ENCODE measurements around the gene MYH7B.

MYH7B gene

GRCh38 chr20:34948030-34948429, 7.6 kb upstream of the MYH7B start:
- TF ChIP-seq, protein P1, sequence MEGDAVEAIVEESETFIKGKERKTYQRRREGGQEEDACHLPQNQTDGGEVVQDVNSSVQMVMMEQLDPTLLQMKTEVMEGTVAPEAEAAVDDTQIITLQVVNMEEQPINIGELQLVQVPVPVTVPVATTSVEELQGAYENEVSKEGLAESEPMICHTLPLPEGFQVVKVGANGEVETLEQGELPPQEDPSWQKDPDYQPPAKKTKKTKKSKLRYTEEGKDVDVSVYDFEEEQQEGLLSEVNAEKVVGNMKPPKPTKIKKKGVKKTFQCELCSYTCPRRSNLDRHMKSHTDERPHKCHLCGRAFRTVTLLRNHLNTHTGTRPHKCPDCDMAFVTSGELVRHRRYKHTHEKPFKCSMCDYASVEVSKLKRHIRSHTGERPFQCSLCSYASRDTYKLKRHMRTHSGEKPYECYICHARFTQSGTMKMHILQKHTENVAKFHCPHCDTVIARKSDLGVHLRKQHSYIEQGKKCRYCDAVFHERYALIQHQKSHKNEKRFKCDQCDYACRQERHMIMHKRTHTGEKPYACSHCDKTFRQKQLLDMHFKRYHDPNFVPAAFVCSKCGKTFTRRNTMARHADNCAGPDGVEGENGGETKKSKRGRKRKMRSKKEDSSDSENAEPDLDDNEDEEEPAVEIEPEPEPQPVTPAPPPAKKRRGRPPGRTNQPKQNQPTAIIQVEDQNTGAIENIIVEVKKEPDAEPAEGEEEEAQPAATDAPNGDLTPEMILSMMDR (IDR thresholded peaks at IDR 0.05; ENCODE audit: low read depth, low read length) = no peak
- peaks cover 11% of the 10 kb centered on the region for H3K36me3 ChIP-seq
- DNase-seq = no peak

DNA sequence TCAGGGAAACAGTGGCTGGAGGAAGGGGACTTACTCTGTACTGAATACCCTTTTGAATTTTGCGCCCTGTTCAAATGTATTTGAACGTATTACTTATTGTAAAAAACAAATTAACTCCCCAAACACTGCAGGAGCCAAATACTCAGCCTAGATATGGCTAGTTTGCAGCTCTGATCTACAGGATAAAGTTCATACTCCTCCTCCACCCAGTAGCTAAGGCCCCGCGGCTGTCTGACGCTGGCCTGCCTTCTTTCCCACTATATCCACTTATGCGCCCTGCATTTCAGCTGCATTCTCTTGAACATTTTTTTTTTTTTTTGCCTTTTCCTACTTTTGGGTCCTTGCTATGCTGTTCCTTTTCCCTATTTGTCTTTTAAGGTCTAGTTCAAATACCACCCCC, 6.5 kb upstream of the MYH7B start:
- no peaks in the 10 kb centered on the region for H3K4me1 ChIP-seq
- no peaks in the 10 kb centered on the region for H3K27me3 ChIP-seq
- no peak for DNase-seq
- H3K36me3 ChIP-seq = peaks cover 6% of the 10 kb centered on the region
- H3K9me3 ChIP-seq = no peaks in the 10 kb centered on the region
- H3K4me3 ChIP-seq (ENCODE audit: low read depth, low read length) = no peak overlapping the region
- TF ChIP-seq, protein P1 (IDR thresholded peaks at IDR 0.05; ENCODE audit: low read depth, low read length) = no peak

More at GRCh38 chr20:34948030-34948429, 7.6 kb upstream of the MYH7B start:
- Histone ChIP-seq H3K9me3 (no peaks in the 10 kb centered on the region), H3K27me3 (no peaks in the 10 kb centered on the region), H3K4me3 (ENCODE audit: low read depth, low read length) (no peak overlapping the region), H3K4me1 (no peaks in the 10 kb centered on the region)

DNA sequence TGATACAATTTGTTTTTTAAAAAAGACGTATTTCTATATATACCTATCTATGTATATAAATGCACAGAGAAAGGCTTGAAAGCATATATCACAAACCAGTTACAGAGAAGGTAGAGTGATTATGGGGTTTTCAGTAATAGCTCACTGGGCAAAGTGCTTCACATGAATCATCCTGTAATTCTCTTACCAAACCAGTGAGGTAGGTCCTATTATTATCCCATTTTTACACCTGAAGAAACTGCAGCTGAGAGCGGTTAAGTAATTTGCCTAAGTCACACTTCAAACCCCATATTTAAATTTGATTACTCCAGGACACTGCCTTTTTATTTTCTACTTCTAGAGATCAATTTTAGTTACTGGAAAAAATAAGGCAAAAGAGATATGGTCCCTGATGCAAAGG, 4.4 kb upstream of the MYH7B start:
- TF ChIP-seq, protein P1 (IDR thresholded peaks at IDR 0.05; ENCODE audit: low read depth, low read length) = no peak
- Histone ChIP-seq H3K4me3 (ENCODE audit: low read depth, low read length) (no peak overlapping the region), H3K36me3 (no peaks in the 10 kb centered on the region; the same call in 1 of the 2 replicates), H3K27me3 (no peaks in the 10 kb centered on the region), H3K4me1 (peaks cover 4% of the 10 kb centered on the region), H3K9me3 (no peaks in the 10 kb centered on the region)
- no peak for DNase-seq

DNA sequence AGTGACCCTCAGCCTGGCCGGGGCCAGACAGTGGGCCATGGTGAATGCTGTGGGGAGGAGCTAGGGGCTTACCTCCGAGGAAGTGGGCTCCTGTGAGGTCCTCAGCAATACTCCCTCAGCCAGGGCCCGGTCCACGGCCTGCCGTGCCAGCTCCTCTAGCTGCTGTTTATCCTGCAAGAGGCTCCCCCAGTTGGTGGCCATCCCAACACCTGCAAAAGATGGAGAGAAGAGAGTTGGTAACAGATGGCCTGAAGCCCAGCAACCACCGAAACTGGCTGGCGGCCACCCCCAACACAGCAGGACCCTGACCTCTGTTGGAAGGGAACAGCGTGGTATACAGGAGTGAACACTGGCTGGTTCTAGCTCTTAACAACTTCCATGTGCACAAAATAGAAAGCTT, 4.0 kb upstream of the MYH7B start:
- Histone ChIP-seq H3K4me1 (peaks cover 4% of the 10 kb centered on the region), H3K36me3 (no peaks in the 10 kb centered on the region; the same call in 1 of the 2 replicates), H3K27me3 (no peaks in the 10 kb centered on the region), H3K4me3 (ENCODE audit: low read depth, low read length) (no peak overlapping the region), H3K9me3 (no peaks in the 10 kb centered on the region)
- TF ChIP-seq, protein P1 (IDR thresholded peaks at IDR 0.05; ENCODE audit: low read depth, low read length) = no peak
- DNase-seq = no peak

DNA sequence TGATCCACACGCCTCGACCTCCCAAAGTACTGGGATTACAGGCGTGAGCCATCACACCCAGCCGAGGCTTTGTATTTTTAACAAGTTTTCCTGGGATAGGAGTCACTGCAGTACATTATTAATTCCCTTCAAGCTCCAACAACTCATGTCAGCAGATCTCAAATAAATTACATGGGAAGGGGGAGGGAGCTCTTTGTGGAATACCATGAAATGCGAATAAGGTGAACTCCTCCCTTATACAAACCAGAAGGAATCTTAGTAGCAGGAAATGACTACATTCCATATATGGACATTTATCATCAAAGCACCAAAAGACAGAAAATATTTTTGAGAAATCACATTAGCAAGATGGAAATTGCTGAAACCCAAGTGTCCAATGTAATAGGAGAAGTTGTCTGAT, 3.0 kb upstream of the MYH7B start:
- Histone ChIP-seq H3K4me1 (peaks cover 4% of the 10 kb centered on the region), H3K4me3 (ENCODE audit: low read depth, low read length) (no peak overlapping the region), H3K36me3 (no peaks in the 10 kb centered on the region; the same call in 1 of the 2 replicates), H3K27me3 (no peaks in the 10 kb centered on the region), H3K9me3 (no peaks in the 10 kb centered on the region)
- no peak for DNase-seq
- TF ChIP-seq, protein P1 (IDR thresholded peaks at IDR 0.05; ENCODE audit: low read depth, low read length) = no peak

DNA sequence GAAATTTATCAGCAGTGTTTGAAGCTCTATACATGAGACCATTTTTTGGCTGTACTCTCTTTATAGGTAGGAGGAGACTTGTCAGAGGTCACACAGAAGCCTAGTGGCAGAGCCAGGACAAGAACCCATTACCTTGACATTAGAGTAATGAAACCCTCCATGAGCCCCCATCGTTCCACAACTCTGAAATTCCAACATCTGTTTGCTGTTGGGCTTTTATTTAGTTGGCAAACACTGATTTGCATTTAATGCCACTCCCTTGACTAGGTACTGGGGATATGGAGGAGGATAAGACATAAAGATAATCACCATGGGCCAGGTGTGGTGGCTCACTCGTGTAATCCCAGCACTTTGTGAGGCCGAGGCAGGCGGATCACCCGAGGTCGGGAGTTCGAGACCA, 1.7 kb upstream of the MYH7B start:
- DNase-seq = no peak
- Histone ChIP-seq H3K36me3 (no peaks in the 10 kb centered on the region; the same call in 1 of the 2 replicates), H3K27me3 (no peaks in the 10 kb centered on the region), H3K4me1 (peaks cover 4% of the 10 kb centered on the region), H3K9me3 (no peaks in the 10 kb centered on the region), H3K4me3 (ENCODE audit: low read depth, low read length) (no peak overlapping the region)
- TF ChIP-seq, protein P1 (IDR thresholded peaks at IDR 0.05; ENCODE audit: low read depth, low read length) = no peak
